Measurements from ENCODE around the gene BEND4. TPM values are rescaled to one million over a fixed set of nuclear protein-coding genes. Genes with fewer than 3 reads are reported as not detected.

BEND4 gene
- total and polyA plus RNA-seq, 7 donors, result 0.16 to 1.2 (median 0.51) TPM; not detected in 3

DNA sequence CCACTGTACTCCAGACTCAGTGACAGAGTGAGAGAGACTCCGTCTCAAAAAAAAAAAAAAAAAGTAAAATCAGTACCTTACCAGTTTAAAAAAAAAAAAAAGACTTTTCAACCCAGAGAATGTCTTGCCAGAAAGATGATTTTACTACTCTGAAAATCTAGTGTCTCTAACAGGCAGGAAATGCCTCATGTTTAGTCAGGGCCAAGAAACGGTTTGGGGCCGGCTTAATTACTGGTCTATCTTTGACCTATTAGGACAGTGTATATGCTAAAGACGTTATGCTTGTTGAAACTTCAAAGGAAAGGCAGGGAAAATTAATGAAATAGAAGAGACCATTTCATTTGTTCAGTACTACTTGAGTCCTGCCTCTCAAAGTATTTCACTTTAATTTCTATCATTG lies 9.9 kb downstream of the BEND4 start:
- Histone ChIP-seq H3K4me3 (no peak overlapping the region), H3K9me3 (no peaks in the 10 kb centered on the region), H3K27ac (no peak overlapping the region), H3K4me1 (no peaks in the 10 kb centered on the region), H3K27me3 (peaks cover 0 to 6% (median 0%) of the 10 kb centered on the region in 3 donors), H3K36me3 (no peaks in the 10 kb centered on the region)
- TF ChIP-seq POLR2AphosphoS5 (IDR thresholded peaks at IDR 0.05), result no peak
- TF ChIP-seq EP300 (IDR thresholded peaks at IDR 0.05), result no peak
- TF ChIP-seq, protein P1, sequence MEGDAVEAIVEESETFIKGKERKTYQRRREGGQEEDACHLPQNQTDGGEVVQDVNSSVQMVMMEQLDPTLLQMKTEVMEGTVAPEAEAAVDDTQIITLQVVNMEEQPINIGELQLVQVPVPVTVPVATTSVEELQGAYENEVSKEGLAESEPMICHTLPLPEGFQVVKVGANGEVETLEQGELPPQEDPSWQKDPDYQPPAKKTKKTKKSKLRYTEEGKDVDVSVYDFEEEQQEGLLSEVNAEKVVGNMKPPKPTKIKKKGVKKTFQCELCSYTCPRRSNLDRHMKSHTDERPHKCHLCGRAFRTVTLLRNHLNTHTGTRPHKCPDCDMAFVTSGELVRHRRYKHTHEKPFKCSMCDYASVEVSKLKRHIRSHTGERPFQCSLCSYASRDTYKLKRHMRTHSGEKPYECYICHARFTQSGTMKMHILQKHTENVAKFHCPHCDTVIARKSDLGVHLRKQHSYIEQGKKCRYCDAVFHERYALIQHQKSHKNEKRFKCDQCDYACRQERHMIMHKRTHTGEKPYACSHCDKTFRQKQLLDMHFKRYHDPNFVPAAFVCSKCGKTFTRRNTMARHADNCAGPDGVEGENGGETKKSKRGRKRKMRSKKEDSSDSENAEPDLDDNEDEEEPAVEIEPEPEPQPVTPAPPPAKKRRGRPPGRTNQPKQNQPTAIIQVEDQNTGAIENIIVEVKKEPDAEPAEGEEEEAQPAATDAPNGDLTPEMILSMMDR (IDR thresholded peaks at IDR 0.05), result no peak
- no peak for TF ChIP-seq POLR2A (IDR thresholded peaks at IDR 0.05)
- DNase-seq, result no peak
- 74 to 78% methylated on average over 4 of the region's 4 CpGs for WGBS, 2 donors
- intact Hi-C loops (cut with DNase I), result no loop called here

DNA sequence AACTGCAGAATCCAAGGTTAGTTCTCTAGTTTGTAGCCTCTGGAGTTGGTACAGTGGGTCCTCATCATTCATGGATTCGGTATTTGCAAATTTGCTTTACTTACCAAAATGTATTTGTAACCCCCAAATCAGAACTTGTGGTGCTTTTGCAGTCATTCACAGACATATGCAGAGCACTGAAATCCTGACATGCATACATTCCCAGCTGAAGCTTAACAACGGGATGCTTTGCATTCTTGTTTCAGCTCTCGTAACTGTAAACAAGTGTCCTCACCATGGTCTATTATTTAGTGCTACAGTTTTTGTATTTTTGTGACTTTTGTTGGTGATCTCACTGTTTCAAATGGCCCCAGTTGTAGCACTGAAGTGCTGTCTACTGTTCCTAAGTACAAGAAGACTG lies 16.1 kb downstream of the BEND4 start:
- Histone ChIP-seq H3K4me3 (no peak overlapping the region), H3K9me3 (no peaks in the 10 kb centered on the region), H3K27ac (no peak overlapping the region), H3K36me3 (no peaks in the 10 kb centered on the region), H3K27me3 (peaks cover 0 to 6% (median 0%) of the 10 kb centered on the region in 3 donors), H3K4me1 (no peaks in the 10 kb centered on the region)
- TF ChIP-seq EP300 (IDR thresholded peaks at IDR 0.05), result no peak
- TF ChIP-seq POLR2A (IDR thresholded peaks at IDR 0.05), result no peak
- TF ChIP-seq POLR2AphosphoS5 (IDR thresholded peaks at IDR 0.05), result no peak
- TF ChIP-seq, protein P1 (IDR thresholded peaks at IDR 0.05), result no peak
- DNase-seq, result no peak
- WGBS, 2 donors, result 75 to 85% methylated on average over 3 of the region's 3 CpGs
- intact Hi-C loops (cut with DNase I), result no loop called here

DNA sequence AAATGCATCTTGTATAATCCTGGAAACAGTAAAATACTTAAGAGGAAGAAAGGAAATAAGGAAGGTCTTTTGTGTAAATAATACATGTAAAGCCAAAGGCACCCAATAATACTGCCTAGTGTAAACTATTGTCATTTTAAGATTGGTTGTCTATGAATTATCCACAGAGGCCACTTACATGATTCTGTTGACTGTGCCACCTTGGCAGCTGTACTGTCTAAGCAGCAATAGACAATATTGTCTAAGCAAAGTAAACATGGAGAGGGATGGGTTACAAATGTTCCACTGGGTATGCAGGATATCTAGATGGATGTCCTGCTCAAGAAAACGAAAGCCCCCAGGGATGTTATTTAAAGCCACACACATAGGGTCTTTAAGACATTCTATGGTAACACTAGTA lies 19.4 kb downstream of the BEND4 start:
- intact Hi-C loops (cut with DNase I), result no loop called here
- DNase-seq, result no peak

DNA sequence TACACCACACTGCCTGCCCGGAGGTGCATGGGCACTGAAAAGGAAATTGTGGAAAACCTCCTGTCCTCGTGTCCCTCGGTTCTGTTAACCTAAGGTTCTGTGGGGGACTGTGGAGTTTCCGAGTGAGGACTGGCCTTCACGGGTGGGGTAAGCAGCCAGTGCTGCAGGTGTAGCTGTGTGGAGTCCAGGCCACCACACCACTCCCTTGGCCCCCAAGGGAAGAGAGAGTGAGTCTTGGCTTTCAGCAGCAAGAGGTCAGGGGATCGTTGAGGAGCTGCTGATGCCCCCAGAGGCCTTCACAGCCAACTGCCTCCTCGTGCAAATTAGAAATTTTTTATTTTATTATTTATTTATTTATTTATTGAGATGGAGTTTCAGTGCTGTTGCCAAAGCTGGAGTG lies 20.4 kb downstream of the BEND4 start:
- H3K36me3 ChIP-seq, result no peaks in the 10 kb centered on the region
- no peaks in the 10 kb centered on the region for H3K27me3 ChIP-seq
- H3K9me3 ChIP-seq, result no peaks in the 10 kb centered on the region
- DNase-seq, result no peak
- intact Hi-C loops (cut with DNase I), result no loop called here
- no peak overlapping the region for H3K27ac ChIP-seq
- no peaks in the 10 kb centered on the region for H3K4me1 ChIP-seq
- TF ChIP-seq, protein P1 (IDR thresholded peaks at IDR 0.05), result no peak
- TF ChIP-seq EP300 (IDR thresholded peaks at IDR 0.05) (no peak), POLR2AphosphoS5 (IDR thresholded peaks at IDR 0.05) (no peak), POLR2A (IDR thresholded peaks at IDR 0.05) (no peak)
- H3K4me3 ChIP-seq, result no peak overlapping the region
- 89 to 92% methylated on average over 7 of the region's 7 CpGs for WGBS, 2 donors

More for the DNA sequence above, 19.4 kb downstream of the BEND4 start:
- no peaks in the 10 kb centered on the region for H3K27me3 ChIP-seq
- WGBS, 2 donors, result 61 to 69% methylated on average over 1 of the region's 1 CpG
- H3K9me3 ChIP-seq, result no peaks in the 10 kb centered on the region
- no peaks in the 10 kb centered on the region for H3K36me3 ChIP-seq
- TF ChIP-seq POLR2A (IDR thresholded peaks at IDR 0.05) (no peak), EP300 (IDR thresholded peaks at IDR 0.05) (no peak)
- TF ChIP-seq, protein P1 (IDR thresholded peaks at IDR 0.05), result no peak
- no peak overlapping the region for H3K27ac ChIP-seq
- no peak overlapping the region for H3K4me3 ChIP-seq
- no peaks in the 10 kb centered on the region for H3K4me1 ChIP-seq

DNA sequence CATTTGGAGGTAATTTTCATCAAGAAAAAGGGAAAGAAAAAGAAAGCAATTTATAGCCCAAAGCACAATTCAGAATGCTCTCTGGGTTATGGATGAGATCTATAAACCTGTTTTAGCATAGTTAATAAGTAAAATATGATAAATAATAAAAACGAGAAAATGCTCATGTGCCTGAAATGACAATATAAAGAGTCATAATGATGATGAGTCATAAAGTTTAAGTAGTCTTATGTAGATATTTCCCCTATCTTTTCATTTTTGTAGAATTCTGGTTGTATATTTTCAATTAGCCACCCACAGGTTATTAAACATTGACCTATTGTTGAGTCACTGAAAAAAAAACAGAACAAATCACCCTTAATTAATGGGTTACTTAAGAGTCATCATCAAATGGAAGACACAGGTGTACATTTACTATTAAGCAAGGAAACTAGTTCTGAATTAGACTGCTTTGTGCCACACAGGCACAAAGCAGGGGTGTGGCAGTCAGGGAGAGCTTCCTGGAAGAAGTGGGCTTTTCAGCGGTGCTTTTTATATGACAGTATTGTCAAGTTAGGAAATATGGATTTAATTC lies 29.3 kb downstream of the BEND4 start:
- no peak overlapping the region for H3K27ac ChIP-seq
- WGBS, 2 donors, result 53 to 75% methylated on average over 2 of the region's 2 CpGs
- no peak for TF ChIP-seq POLR2AphosphoS5 (IDR thresholded peaks at IDR 0.05)
- TF ChIP-seq EP300 (IDR thresholded peaks at IDR 0.05), result no peak
- TF ChIP-seq, protein P1 (IDR thresholded peaks at IDR 0.05), result no peak
- no peak for TF ChIP-seq POLR2A (IDR thresholded peaks at IDR 0.05)
- intact Hi-C loops (cut with DNase I), result no loop called here
- H3K9me3 ChIP-seq, result no peaks in the 10 kb centered on the region
- no peaks in the 10 kb centered on the region for H3K4me1 ChIP-seq
- H3K36me3 ChIP-seq, result no peaks in the 10 kb centered on the region
- H3K27me3 ChIP-seq, result no peaks in the 10 kb centered on the region
- DNase-seq, result no peak
- no peak overlapping the region for H3K4me3 ChIP-seq
